IMR-90 (cell line): ENCODE measurements around the gene RHOD. TPM values are rescaled to one million over a fixed set of nuclear protein-coding genes. Genes with fewer than 3 reads are reported as not detected.

Experiments
- ATAC-seq: fragments of 200-7000 bp; cut with Tn5 transposase; 2 replicates; pipeline ENCODE4 v1.9.1; 2020; ENCODE audit warnings: low read depth, mild to moderate bottlenecking, moderate library complexity
- BruUV-seq: library from RNA; stranded (reverse); fragments of 400-500 nt; replicated peaks from 2 replicates; lab custom pipeline; 2021; lab: Mats Ljungman, UMichigan
- CTCF ChIA-PET: fragments of 300-600 bp; formaldehyde crosslinking; extraction: SDS; loops from one replicate; lab custom pipeline; 2021; ENCODE audit warnings: antibody characterized with exemption; lab: Yijun Ruan, JAX
- POLR2A ChIA-PET: fragments of 300-600 bp; sonication (Branson Sonifier 250); formaldehyde crosslinking; loops from one replicate; lab custom pipeline; 2022; ENCODE audit warnings: antibody characterized with exemption; ENCODE audit not compliant: unreplicated experiment; lab: Charles Lee
- DNase-seq: peaks from one replicate; pipeline ENCODE4 v3.0.0; 2013
- H2AFZ ChIP-seq: replicated peaks from 2 replicates; pipeline ENCODE3; 2013; ENCODE audit warnings: low read length, mild to moderate bottlenecking; ENCODE audit not compliant: poor library complexity
- H2AK5ac ChIP-seq: 2 replicates; pipeline ENCODE4 v1.6.1; 2013; ENCODE audit warnings: low read depth, low read length, inconsistent platforms
- H2AK9ac ChIP-seq: replicated peaks from 2 replicates; pipeline ENCODE3; 2013; ENCODE audit warnings: mild to moderate bottlenecking, low read depth, low read length, moderate library complexity; ENCODE audit not compliant: poor library complexity
- H2BK120ac ChIP-seq: 2 replicates; pipeline ENCODE4 v1.6.1; 2013; ENCODE audit warnings: low read depth, low read length, inconsistent platforms
- H2BK15ac ChIP-seq: 3 replicates; pipeline ENCODE4 v1.6.1; 2013; ENCODE audit warnings: low read depth, low read length, inconsistent platforms
- H2BK20ac ChIP-seq: 2 replicates; pipeline ENCODE4 v1.6.1; 2013; ENCODE audit warnings: low read depth, mild to moderate bottlenecking, inconsistent platforms, low read length, moderate library complexity
- H2BK5ac ChIP-seq: 2 replicates; pipeline ENCODE4 v1.6.1; 2013; ENCODE audit warnings: mild to moderate bottlenecking, low read depth, low read length, inconsistent platforms; ENCODE audit not compliant: poor library complexity, severe bottlenecking
- H3K14ac ChIP-seq: replicated peaks from 2 replicates; pipeline ENCODE4 v1.6.1; 2013; ENCODE audit warnings: low read depth, low read length, inconsistent platforms
- H3K18ac ChIP-seq: 2 replicates; pipeline ENCODE4 v1.6.1; 2013; ENCODE audit warnings: low read depth, low read length, control low read depth
- H3K23ac ChIP-seq: 2 replicates; pipeline ENCODE4 v1.6.1; 2013; ENCODE audit warnings: low read depth, low read length, inconsistent platforms
- H3K27ac ChIP-seq: 2 replicates; pipeline ENCODE4 v1.5.1; 2013; ENCODE audit warnings: mild to moderate bottlenecking, control low read depth, low read length; ENCODE audit not compliant: insufficient read depth
- H3K27me3 ChIP-seq: 2 replicates; pipeline ENCODE4 v1.6.1; 2013; ENCODE audit warnings: low read length; ENCODE audit not compliant: control insufficient read depth, insufficient read depth
- H3K36me3 ChIP-seq: 2 replicates; pipeline ENCODE4 v1.6.1; 2013; ENCODE audit warnings: low read length, mixed read lengths; ENCODE audit not compliant: control insufficient read depth, insufficient read depth
- H3K4ac ChIP-seq: 2 replicates; pipeline ENCODE4 v1.6.1; 2013; ENCODE audit warnings: low read depth, low read length, inconsistent platforms
- H3K4me1 ChIP-seq: 2 replicates; pipeline ENCODE4 v1.6.1; 2013; ENCODE audit warnings: low read length, mixed read lengths; ENCODE audit not compliant: control insufficient read depth, insufficient read depth
- H3K4me2 ChIP-seq: 2 replicates; pipeline ENCODE4 v1.6.1; 2013; ENCODE audit warnings: low read depth, mild to moderate bottlenecking, control low read depth, low read length, moderate library complexity
- H3K4me3 ChIP-seq: 2 replicates; pipeline ENCODE4 v1.5.1; 2013; ENCODE audit warnings: low read depth, mild to moderate bottlenecking, control low read depth, low read length, moderate library complexity; ENCODE audit not compliant: insufficient read depth
- H3K56ac ChIP-seq: 2 replicates; pipeline ENCODE4 v1.6.1; 2013; ENCODE audit warnings: low read length, inconsistent platforms; ENCODE audit not compliant: insufficient read depth; ENCODE audit errors: extremely low read depth
- H3K79me1 ChIP-seq, 2 experiments: 2 replicates each; pipeline ENCODE4 v1.6.1; 2013; ENCODE audit warnings: low read length in 2 of 2, inconsistent platforms in 1 of 2, low read depth in 1 of 2
- H3K9ac ChIP-seq: 2 replicates; pipeline ENCODE4 v1.6.1; 2013; ENCODE audit warnings: low read depth, low read length, control low read depth
- H3K9me1 ChIP-seq: 2 replicates; pipeline ENCODE4 v1.6.1; 2013; ENCODE audit warnings: low read length, inconsistent platforms; ENCODE audit not compliant: insufficient read depth
- H3K9me3 ChIP-seq: 2 replicates; pipeline ENCODE4 v1.6.1; 2013; ENCODE audit warnings: low read length; ENCODE audit not compliant: control insufficient read depth, insufficient read depth
- H4K20me1 ChIP-seq: 2 replicates; pipeline ENCODE4 v1.6.1; 2013; ENCODE audit warnings: low read length, inconsistent platforms; ENCODE audit not compliant: insufficient read depth
- H4K5ac ChIP-seq: 2 replicates; pipeline ENCODE4 v1.6.1; 2013; ENCODE audit warnings: mild to moderate bottlenecking, low read depth, low read length, control low read depth
- H4K8ac ChIP-seq, 2 experiments: 2 replicates each; pipeline ENCODE4 v1.6.1; 2013; ENCODE audit warnings: low read depth in 2 of 2, low read length in 2 of 2, control low read depth in 1 of 2, inconsistent platforms in 1 of 2
- H4K91ac ChIP-seq: 2 replicates; pipeline ENCODE4 v1.6.1; 2013; ENCODE audit warnings: low read depth, low read length, inconsistent platforms; ENCODE audit not compliant: insufficient read depth
- BHLHE40 ChIP-seq: fragments of 150-350 bp; IDR thresholded peaks from 2 replicates; pipeline ENCODE4 v1.6.1; 2016; ENCODE audit warnings: mild to moderate bottlenecking, low read depth, low read length
- CEBPB ChIP-seq: IDR thresholded peaks from 2 replicates; pipeline ENCODE4 v1.6.1; 2012; ENCODE audit warnings: low read depth, low read length, improper control_type of control experiment
- CHD1 ChIP-seq: IDR thresholded peaks from 2 replicates; pipeline ENCODE4 v1.6.1; 2012; ENCODE audit warnings: low read depth, low read length, improper control_type of control experiment
- FOS ChIP-seq: fragments of 150-350 bp; IDR thresholded peaks from 2 replicates; pipeline ENCODE4 v1.6.1; 2016; ENCODE audit warnings: low read depth, low read length
- MAFK ChIP-seq: IDR thresholded peaks from 2 replicates; pipeline ENCODE4 v1.6.1; 2012; ENCODE audit warnings: low read depth, low read length, improper control_type of control experiment
- MAZ ChIP-seq: IDR thresholded peaks from 2 replicates; pipeline ENCODE4 v1.6.1; 2012; ENCODE audit warnings: low read depth, mild to moderate bottlenecking, low read length, improper control_type of control experiment, moderate library complexity, borderline replicate concordance
- MXI1 ChIP-seq: IDR thresholded peaks from 2 replicates; pipeline ENCODE4 v1.6.1; 2012; ENCODE audit warnings: low read depth, mild to moderate bottlenecking, low read length, moderate library complexity, borderline replicate concordance
- NFE2L2 ChIP-seq: fragments of 150-350 bp; IDR thresholded peaks from 2 replicates; pipeline ENCODE4 v1.6.1; 2016; ENCODE audit warnings: low read depth, mild to moderate bottlenecking, low read length
- POLR2A ChIP-seq: IDR thresholded peaks from 2 replicates; pipeline ENCODE4 v1.6.1; 2012; ENCODE audit warnings: mild to moderate bottlenecking, low read depth, low read length
- RAD21 ChIP-seq: IDR thresholded peaks from 2 replicates; pipeline ENCODE4 v1.6.1; 2012; ENCODE audit warnings: low read length, improper control_type of control experiment
- RFX5 ChIP-seq: IDR thresholded peaks from 2 replicates; pipeline ENCODE4 v1.8.0; 2012; ENCODE audit warnings: low read depth, mild to moderate bottlenecking, low read length, moderate library complexity
- USF2 ChIP-seq: fragments of 150-350 bp; IDR thresholded peaks from 2 replicates; pipeline ENCODE4 v1.6.1; 2017; ENCODE audit warnings: mild to moderate bottlenecking, antibody characterized with exemption, low read length, low read depth
- WGBS, 2 experiments: methylation state at CpG; one replicate each; pipeline versions ENCODE4 v1.1.5 to v1.1.7; 2013; ENCODE audit warnings: missing lambda C conversion rate in 2 of 2; ENCODE audit not compliant: insufficient read length in 1 of 2; ENCODE audit errors: extremely low coverage in 2 of 2; 5-methylcytosine and 5-hydroxymethylcytosine counted together
- dilution Hi-C: fragments of 300-500 bp; cut with HindIII; formaldehyde crosslinking; loops from one replicate; pipeline ENCODE4 v1.14.3; 2018; ENCODE audit warnings: low sequenced_read_pairs; ENCODE audit not compliant: unreplicated experiment
- in situ Hi-C: fragments of 300-500 bp; cut with MboI; formaldehyde crosslinking; loops from 3 replicates; pipeline ENCODE4 v1.14.3; 2019; ENCODE audit warnings: low sequenced_read_pairs, inconsistent platforms, mixed read lengths
- intact Hi-C: fragments of 100-400 bp; cut with micrococcal nuclease; formaldehyde crosslinking; loops from 2 replicates; pipeline ENCODE4 v1.10.0; 2022
- polyA plus RNA-seq, 3 experiments: library from polyadenylated mRNA; depleted of rRNA; stranded (reverse); fragments of >200 nt; gene quantifications; 2 replicates each; pipeline ENCODE4 v1.2.3, GENCODE V29; 2012; ENCODE audit warnings: low replicate concordance in 1 of 3
- total RNA-seq: library from RNA; depleted of rRNA; stranded (reverse); fragments of >200 nt; gene quantifications from 2 replicates; pipeline ENCODE4 v1.2.3, GENCODE V29; 2012
- TF ChIP-seq, protein P1 (sequence below): conservative IDR thresholded peaks from 2 replicates; pipeline ENCODE4 v1.5.1; 2012; ENCODE audit warnings: mild to moderate bottlenecking, low read depth, low read length, improper control_type of control experiment
- TF ChIP-seq, protein P2 (sequence below): fragments of 150-350 bp; IDR thresholded peaks from 2 replicates; pipeline ENCODE4 v1.6.1; 2016; ENCODE audit warnings: low read depth, mild to moderate bottlenecking, low read length, moderate library complexity, borderline replicate concordance

The RHOD gene
- total and polyA plus RNA-seq, 2 of the 4 experiments (the other 2 are of a cell fraction), result 4.7 to 10.9 TPM

DNA sequence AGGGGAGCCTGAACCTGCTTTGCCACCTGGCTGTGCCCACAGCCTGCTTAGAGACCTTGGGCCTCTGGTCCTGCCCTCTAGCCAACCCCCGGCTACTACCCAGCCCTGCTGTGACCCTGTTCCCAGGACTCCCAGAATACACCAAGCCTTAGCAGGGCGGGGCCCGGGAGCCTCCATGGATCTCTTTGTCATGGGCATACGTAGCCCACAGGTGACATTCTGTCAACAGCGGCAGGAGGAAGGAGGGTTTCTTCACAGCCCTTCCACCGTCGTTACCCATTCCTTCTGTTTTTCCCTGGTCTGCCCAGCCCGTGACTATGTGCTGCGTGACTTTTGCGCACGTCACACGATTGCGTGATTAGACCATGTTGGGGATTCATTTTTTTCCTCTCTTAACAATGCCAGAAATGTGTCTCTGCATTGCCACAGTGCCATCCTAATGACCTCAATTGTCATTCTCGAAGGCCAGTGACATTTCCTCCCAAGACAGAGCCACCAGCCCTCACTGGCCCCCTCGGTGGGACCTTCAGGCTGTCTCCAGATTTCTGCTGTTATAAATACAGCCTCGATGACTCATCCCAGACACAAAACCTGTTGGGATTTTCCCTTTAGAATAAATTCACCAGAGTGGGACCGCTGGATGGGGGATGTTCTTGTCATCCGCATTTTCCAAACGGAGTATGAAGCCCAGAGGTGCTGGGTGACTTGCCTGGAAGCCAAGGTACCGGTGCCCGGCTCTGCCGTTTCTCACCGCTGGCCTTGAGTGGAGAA lies 24.7 kb upstream of the RHOD start:
- 85% methylated on average over 10 of the region's 23 CpGs; no CpG with 5 or more reads in 1 of the 2 experiments for WGBS, 2 experiments
- H3K18ac ChIP-seq, result no peak overlapping the region
- POLR2A ChIA-PET, result no interaction called here
- H3K27ac ChIP-seq, result no peak overlapping the region
- H4K8ac ChIP-seq, result peak overlapping the region in 1 of 2 experiments; percentile 50; a peak in 1 of 4 replicates
- ATAC-seq (peak; percentile 13; the same call in 1 of the 2 replicates), DNase-seq (peak; percentile 80)
- H4K91ac ChIP-seq, result peak overlapping the region; percentile 31; the same call in 1 of the 2 replicates
- H2AFZ ChIP-seq, result peak overlapping the region; percentile 65
- H4K5ac ChIP-seq, result no peak overlapping the region
- no peak overlapping the region for H3K23ac ChIP-seq
- peak overlapping the region; percentile 33; the same call in 2 of the 3 replicates for H2BK15ac ChIP-seq
- peak overlapping the region; percentile 93 for H2AK9ac ChIP-seq
- peak overlapping the region; percentile 65 for H3K4ac ChIP-seq
- no peaks in the 10 kb centered on the region for H3K36me3 ChIP-seq
- 0 out of 2 replicates have a peak, but pooled peaks cover 2% of the 10 kb centered on the region for H3K27me3 ChIP-seq
- H3K14ac ChIP-seq, result peak overlapping the region; percentile 59; the same call in 1 of the 2 replicates
- H3K9ac ChIP-seq, result no peak overlapping the region
- CTCF ChIA-PET, result no interaction called here
- no peaks in the 10 kb centered on the region for H3K9me3 ChIP-seq
- H3K4me2 ChIP-seq, result peak overlapping the region; percentile 35; the same call in 1 of the 2 replicates
- peaks cover 23% of the 10 kb centered on the region for H4K20me1 ChIP-seq
- peaks cover 0 to 6% of the 10 kb centered on the region in 2 experiments; a peak in 1 of 4 replicates for H3K79me1 ChIP-seq
- peak overlapping the region; percentile 44 for H2BK20ac ChIP-seq
- dilution Hi-C loops (no loop called here), intact Hi-C loops (loop anchor here (2.0 to 5.0 kb wide), 3 partner anchors 73 to 190 kb away; partner anchors contain the start of genes LRFN4, PC and RCE1), in situ Hi-C loops (no loop called here)
- H2BK5ac ChIP-seq, result peak overlapping the region; percentile 24
- peaks cover 16% of the 10 kb centered on the region for H3K4me1 ChIP-seq
- no peak overlapping the region for H3K56ac ChIP-seq
- H3K4me3 ChIP-seq, result no peak overlapping the region
- peak overlapping the region; percentile 41 for H2BK120ac ChIP-seq
- peak overlapping the region; percentile 90 for H2AK5ac ChIP-seq
- peaks cover 15% of the 10 kb centered on the region for H3K9me1 ChIP-seq
- no TSS peak for BruUV-seq
- TF ChIP-seq BHLHE40 (peak; percentile 8; the same call in 1 of the 2 replicates), MAFK (no peak), RAD21 (no peak), NFE2L2 (no peak), FOS (peak; percentile 94), USF2 (no peak), MXI1 (no peak), POLR2A (no peak), CHD1 (no peak), RFX5 (no peak), CEBPB (no peak), MAZ (peak; percentile 52; the same call in 1 of the 2 replicates)
- TF ChIP-seq, protein P1, sequence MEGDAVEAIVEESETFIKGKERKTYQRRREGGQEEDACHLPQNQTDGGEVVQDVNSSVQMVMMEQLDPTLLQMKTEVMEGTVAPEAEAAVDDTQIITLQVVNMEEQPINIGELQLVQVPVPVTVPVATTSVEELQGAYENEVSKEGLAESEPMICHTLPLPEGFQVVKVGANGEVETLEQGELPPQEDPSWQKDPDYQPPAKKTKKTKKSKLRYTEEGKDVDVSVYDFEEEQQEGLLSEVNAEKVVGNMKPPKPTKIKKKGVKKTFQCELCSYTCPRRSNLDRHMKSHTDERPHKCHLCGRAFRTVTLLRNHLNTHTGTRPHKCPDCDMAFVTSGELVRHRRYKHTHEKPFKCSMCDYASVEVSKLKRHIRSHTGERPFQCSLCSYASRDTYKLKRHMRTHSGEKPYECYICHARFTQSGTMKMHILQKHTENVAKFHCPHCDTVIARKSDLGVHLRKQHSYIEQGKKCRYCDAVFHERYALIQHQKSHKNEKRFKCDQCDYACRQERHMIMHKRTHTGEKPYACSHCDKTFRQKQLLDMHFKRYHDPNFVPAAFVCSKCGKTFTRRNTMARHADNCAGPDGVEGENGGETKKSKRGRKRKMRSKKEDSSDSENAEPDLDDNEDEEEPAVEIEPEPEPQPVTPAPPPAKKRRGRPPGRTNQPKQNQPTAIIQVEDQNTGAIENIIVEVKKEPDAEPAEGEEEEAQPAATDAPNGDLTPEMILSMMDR, result no peak
- TF ChIP-seq, protein P2, sequence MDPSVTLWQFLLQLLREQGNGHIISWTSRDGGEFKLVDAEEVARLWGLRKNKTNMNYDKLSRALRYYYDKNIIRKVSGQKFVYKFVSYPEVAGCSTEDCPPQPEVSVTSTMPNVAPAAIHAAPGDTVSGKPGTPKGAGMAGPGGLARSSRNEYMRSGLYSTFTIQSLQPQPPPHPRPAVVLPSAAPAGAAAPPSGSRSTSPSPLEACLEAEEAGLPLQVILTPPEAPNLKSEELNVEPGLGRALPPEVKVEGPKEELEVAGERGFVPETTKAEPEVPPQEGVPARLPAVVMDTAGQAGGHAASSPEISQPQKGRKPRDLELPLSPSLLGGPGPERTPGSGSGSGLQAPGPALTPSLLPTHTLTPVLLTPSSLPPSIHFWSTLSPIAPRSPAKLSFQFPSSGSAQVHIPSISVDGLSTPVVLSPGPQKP, result no peak
